IMR-90 (cell line): ENCODE results near the gene ABHD16A. TPM values are rescaled to one million over a fixed set of nuclear protein-coding genes. Genes with fewer than 3 reads are reported as not detected.

Experiments
- ATAC-seq: fragments of 200-7000 bp; cut with Tn5 transposase; 2 replicates; pipeline ENCODE4 v1.9.1; 2020; ENCODE audit warnings: low read depth, mild to moderate bottlenecking, moderate library complexity
- BruUV-seq: library from RNA; stranded (reverse); fragments of 400-500 nt; replicated peaks from 2 replicates; lab custom pipeline; 2021; lab: Mats Ljungman, UMichigan
- CTCF ChIA-PET: fragments of 300-600 bp; formaldehyde crosslinking; extraction: SDS; loops from one replicate; lab custom pipeline; 2021; ENCODE audit warnings: antibody characterized with exemption; lab: Yijun Ruan, JAX
- POLR2A ChIA-PET: fragments of 300-600 bp; sonication (Branson Sonifier 250); formaldehyde crosslinking; loops from one replicate; lab custom pipeline; 2022; ENCODE audit warnings: antibody characterized with exemption; ENCODE audit not compliant: unreplicated experiment; lab: Charles Lee
- DNase-seq: peaks from one replicate; pipeline ENCODE4 v3.0.0; 2013
- H2AFZ ChIP-seq: replicated peaks from 2 replicates; pipeline ENCODE3; 2013; ENCODE audit warnings: low read length, mild to moderate bottlenecking; ENCODE audit not compliant: poor library complexity
- H2AK5ac ChIP-seq: 2 replicates; pipeline ENCODE4 v1.6.1; 2013; ENCODE audit warnings: low read depth, low read length, inconsistent platforms
- H2AK9ac ChIP-seq: replicated peaks from 2 replicates; pipeline ENCODE3; 2013; ENCODE audit warnings: mild to moderate bottlenecking, low read depth, low read length, moderate library complexity; ENCODE audit not compliant: poor library complexity
- H2BK120ac ChIP-seq: 2 replicates; pipeline ENCODE4 v1.6.1; 2013; ENCODE audit warnings: low read depth, low read length, inconsistent platforms
- H2BK15ac ChIP-seq: 3 replicates; pipeline ENCODE4 v1.6.1; 2013; ENCODE audit warnings: low read depth, low read length, inconsistent platforms
- H2BK20ac ChIP-seq: 2 replicates; pipeline ENCODE4 v1.6.1; 2013; ENCODE audit warnings: low read depth, mild to moderate bottlenecking, inconsistent platforms, low read length, moderate library complexity
- H2BK5ac ChIP-seq: 2 replicates; pipeline ENCODE4 v1.6.1; 2013; ENCODE audit warnings: mild to moderate bottlenecking, low read depth, low read length, inconsistent platforms; ENCODE audit not compliant: poor library complexity, severe bottlenecking
- H3K14ac ChIP-seq: replicated peaks from 2 replicates; pipeline ENCODE4 v1.6.1; 2013; ENCODE audit warnings: low read depth, low read length, inconsistent platforms
- H3K18ac ChIP-seq: 2 replicates; pipeline ENCODE4 v1.6.1; 2013; ENCODE audit warnings: low read depth, low read length, control low read depth
- H3K23ac ChIP-seq: 2 replicates; pipeline ENCODE4 v1.6.1; 2013; ENCODE audit warnings: low read depth, low read length, inconsistent platforms
- H3K27ac ChIP-seq: 2 replicates; pipeline ENCODE4 v1.5.1; 2013; ENCODE audit warnings: mild to moderate bottlenecking, control low read depth, low read length; ENCODE audit not compliant: insufficient read depth
- H3K27me3 ChIP-seq: 2 replicates; pipeline ENCODE4 v1.6.1; 2013; ENCODE audit warnings: low read length; ENCODE audit not compliant: control insufficient read depth, insufficient read depth
- H3K36me3 ChIP-seq: 2 replicates; pipeline ENCODE4 v1.6.1; 2013; ENCODE audit warnings: low read length, mixed read lengths; ENCODE audit not compliant: control insufficient read depth, insufficient read depth
- H3K4ac ChIP-seq: 2 replicates; pipeline ENCODE4 v1.6.1; 2013; ENCODE audit warnings: low read depth, low read length, inconsistent platforms
- H3K4me1 ChIP-seq: 2 replicates; pipeline ENCODE4 v1.6.1; 2013; ENCODE audit warnings: low read length, mixed read lengths; ENCODE audit not compliant: control insufficient read depth, insufficient read depth
- H3K4me2 ChIP-seq: 2 replicates; pipeline ENCODE4 v1.6.1; 2013; ENCODE audit warnings: low read depth, mild to moderate bottlenecking, control low read depth, low read length, moderate library complexity
- H3K4me3 ChIP-seq: 2 replicates; pipeline ENCODE4 v1.5.1; 2013; ENCODE audit warnings: low read depth, mild to moderate bottlenecking, control low read depth, low read length, moderate library complexity; ENCODE audit not compliant: insufficient read depth
- H3K56ac ChIP-seq: 2 replicates; pipeline ENCODE4 v1.6.1; 2013; ENCODE audit warnings: low read length, inconsistent platforms; ENCODE audit not compliant: insufficient read depth; ENCODE audit errors: extremely low read depth
- H3K79me1 ChIP-seq, 2 experiments: 2 replicates each; pipeline ENCODE4 v1.6.1; 2013; ENCODE audit warnings: low read length in 2 of 2, inconsistent platforms in 1 of 2, low read depth in 1 of 2
- H3K9ac ChIP-seq: 2 replicates; pipeline ENCODE4 v1.6.1; 2013; ENCODE audit warnings: low read depth, low read length, control low read depth
- H3K9me1 ChIP-seq: 2 replicates; pipeline ENCODE4 v1.6.1; 2013; ENCODE audit warnings: low read length, inconsistent platforms; ENCODE audit not compliant: insufficient read depth
- H3K9me3 ChIP-seq: 2 replicates; pipeline ENCODE4 v1.6.1; 2013; ENCODE audit warnings: low read length; ENCODE audit not compliant: control insufficient read depth, insufficient read depth
- H4K20me1 ChIP-seq: 2 replicates; pipeline ENCODE4 v1.6.1; 2013; ENCODE audit warnings: low read length, inconsistent platforms; ENCODE audit not compliant: insufficient read depth
- H4K5ac ChIP-seq: 2 replicates; pipeline ENCODE4 v1.6.1; 2013; ENCODE audit warnings: mild to moderate bottlenecking, low read depth, low read length, control low read depth
- H4K8ac ChIP-seq, 2 experiments: 2 replicates each; pipeline ENCODE4 v1.6.1; 2013; ENCODE audit warnings: low read depth in 2 of 2, low read length in 2 of 2, control low read depth in 1 of 2, inconsistent platforms in 1 of 2
- H4K91ac ChIP-seq: 2 replicates; pipeline ENCODE4 v1.6.1; 2013; ENCODE audit warnings: low read depth, low read length, inconsistent platforms; ENCODE audit not compliant: insufficient read depth
- BHLHE40 ChIP-seq: fragments of 150-350 bp; IDR thresholded peaks from 2 replicates; pipeline ENCODE4 v1.6.1; 2016; ENCODE audit warnings: mild to moderate bottlenecking, low read depth, low read length
- CEBPB ChIP-seq: IDR thresholded peaks from 2 replicates; pipeline ENCODE4 v1.6.1; 2012; ENCODE audit warnings: low read depth, low read length, improper control_type of control experiment
- CHD1 ChIP-seq: IDR thresholded peaks from 2 replicates; pipeline ENCODE4 v1.6.1; 2012; ENCODE audit warnings: low read depth, low read length, improper control_type of control experiment
- CTCF ChIP-seq: conservative IDR thresholded peaks from 2 replicates; pipeline ENCODE4 v1.5.1; 2012; ENCODE audit warnings: mild to moderate bottlenecking, low read depth, low read length, improper control_type of control experiment
- ELK1 ChIP-seq: fragments of 150-350 bp; IDR thresholded peaks from 2 replicates; pipeline ENCODE4 v1.6.1; 2016; ENCODE audit warnings: low read depth, mild to moderate bottlenecking, low read length, moderate library complexity, borderline replicate concordance
- FOS ChIP-seq: fragments of 150-350 bp; IDR thresholded peaks from 2 replicates; pipeline ENCODE4 v1.6.1; 2016; ENCODE audit warnings: low read depth, low read length
- MAFK ChIP-seq: IDR thresholded peaks from 2 replicates; pipeline ENCODE4 v1.6.1; 2012; ENCODE audit warnings: low read depth, low read length, improper control_type of control experiment
- MAZ ChIP-seq: IDR thresholded peaks from 2 replicates; pipeline ENCODE4 v1.6.1; 2012; ENCODE audit warnings: low read depth, mild to moderate bottlenecking, low read length, improper control_type of control experiment, moderate library complexity, borderline replicate concordance
- MXI1 ChIP-seq: IDR thresholded peaks from 2 replicates; pipeline ENCODE4 v1.6.1; 2012; ENCODE audit warnings: low read depth, mild to moderate bottlenecking, low read length, moderate library complexity, borderline replicate concordance
- NFE2L2 ChIP-seq: fragments of 150-350 bp; IDR thresholded peaks from 2 replicates; pipeline ENCODE4 v1.6.1; 2016; ENCODE audit warnings: low read depth, mild to moderate bottlenecking, low read length
- POLR2A ChIP-seq: IDR thresholded peaks from 2 replicates; pipeline ENCODE4 v1.6.1; 2012; ENCODE audit warnings: mild to moderate bottlenecking, low read depth, low read length
- RAD21 ChIP-seq: IDR thresholded peaks from 2 replicates; pipeline ENCODE4 v1.6.1; 2012; ENCODE audit warnings: low read length, improper control_type of control experiment
- RCOR1 ChIP-seq: IDR thresholded peaks from 2 replicates; pipeline ENCODE4 v1.6.1; 2012; ENCODE audit warnings: mild to moderate bottlenecking, low read length, improper control_type of control experiment; ENCODE audit not compliant: insufficient replicate concordance
- RFX5 ChIP-seq: IDR thresholded peaks from 2 replicates; pipeline ENCODE4 v1.8.0; 2012; ENCODE audit warnings: low read depth, mild to moderate bottlenecking, low read length, moderate library complexity
- SMC3 ChIP-seq: fragments of 150-350 bp; IDR thresholded peaks from 2 replicates; pipeline ENCODE4 v1.6.1; 2016; ENCODE audit warnings: low read depth, mild to moderate bottlenecking, antibody characterized with exemption, low read length, moderate library complexity
- USF2 ChIP-seq: fragments of 150-350 bp; IDR thresholded peaks from 2 replicates; pipeline ENCODE4 v1.6.1; 2017; ENCODE audit warnings: mild to moderate bottlenecking, antibody characterized with exemption, low read length, low read depth
- WGBS, 2 experiments: methylation state at CpG; one replicate each; pipeline versions ENCODE4 v1.1.5 to v1.1.7; 2013; ENCODE audit warnings: missing lambda C conversion rate in 2 of 2; ENCODE audit not compliant: insufficient read length in 1 of 2; ENCODE audit errors: extremely low coverage in 2 of 2; 5-methylcytosine and 5-hydroxymethylcytosine counted together
- dilution Hi-C: fragments of 300-500 bp; cut with HindIII; formaldehyde crosslinking; loops from one replicate; pipeline ENCODE4 v1.14.3; 2018; ENCODE audit warnings: low sequenced_read_pairs; ENCODE audit not compliant: unreplicated experiment
- in situ Hi-C: fragments of 300-500 bp; cut with MboI; formaldehyde crosslinking; loops from 3 replicates; pipeline ENCODE4 v1.14.3; 2019; ENCODE audit warnings: low sequenced_read_pairs, inconsistent platforms, mixed read lengths
- intact Hi-C: fragments of 100-400 bp; cut with micrococcal nuclease; formaldehyde crosslinking; loops from 2 replicates; pipeline ENCODE4 v1.10.0; 2022
- polyA plus RNA-seq, 3 experiments: library from polyadenylated mRNA; depleted of rRNA; stranded (reverse); fragments of >200 nt; gene quantifications; 2 replicates each; pipeline ENCODE4 v1.2.3, GENCODE V29; 2012; ENCODE audit warnings: low replicate concordance in 1 of 3
- total RNA-seq: library from RNA; depleted of rRNA; stranded (reverse); fragments of >200 nt; gene quantifications from 2 replicates; pipeline ENCODE4 v1.2.3, GENCODE V29; 2012

ABHD16A gene
- total and polyA plus RNA-seq, 2 of the 4 experiments (the other 2 are of a cell fraction), result 31.5 to 35.1 TPM

- in situ Hi-C loops (no loop called here), dilution Hi-C loops (no loop called here), intact Hi-C loops (no loop called here)
- no peak overlapping the region for H3K4ac ChIP-seq
- no peaks in the 10 kb centered on the region for H3K9me3 ChIP-seq
- no TSS peak for BruUV-seq
- no peak overlapping the region for H3K18ac ChIP-seq
- no CpG with 5 or more reads among the region's 6 CpGs for WGBS, 2 experiments
- no peak overlapping the region for H2AK5ac ChIP-seq
- no peaks in the 10 kb centered on the region for H4K20me1 ChIP-seq
- no peak overlapping the region for H3K14ac ChIP-seq
- H4K91ac ChIP-seq, result no peak overlapping the region
- no peak overlapping the region for H3K56ac ChIP-seq
- H2AK9ac ChIP-seq, result no peak overlapping the region
- H4K8ac ChIP-seq, result no peak overlapping the region
- no peak overlapping the region for H2BK20ac ChIP-seq
- ChIA-PET POLR2A (no interaction called here), CTCF (no interaction called here)
- no peak overlapping the region for H3K9ac ChIP-seq
- H3K27me3 ChIP-seq, result no peaks in the 10 kb centered on the region
- no peak overlapping the region for H3K23ac ChIP-seq
- H3K36me3 ChIP-seq, result peaks cover 80% of the 10 kb centered on the region
- H3K4me3 ChIP-seq, result no peak overlapping the region
- ATAC-seq (no peak), DNase-seq (no peak)
- no peaks in the 10 kb centered on the region for H3K9me1 ChIP-seq
- H3K27ac ChIP-seq, result no peak overlapping the region
- no peak overlapping the region for H3K4me2 ChIP-seq
- H2BK15ac ChIP-seq, result no peak overlapping the region
- no peak overlapping the region for H4K5ac ChIP-seq
- H2BK5ac ChIP-seq, result no peak overlapping the region
- peaks cover 4 to 6% of the 10 kb centered on the region in 2 experiments; a peak in 2 of 4 replicates for H3K79me1 ChIP-seq
- no peak overlapping the region for H2AFZ ChIP-seq
- H2BK120ac ChIP-seq, result no peak overlapping the region
- no peaks in the 10 kb centered on the region for H3K4me1 ChIP-seq
- TF ChIP-seq RCOR1 (no peak), NFE2L2 (no peak), RAD21 (no peak), POLR2A (no peak), CTCF (no peak), CEBPB (no peak), MXI1 (no peak), MAFK (no peak), BHLHE40 (no peak), ELK1 (no peak), CHD1 (no peak), FOS (no peak), USF2 (no peak), MAZ (no peak), RFX5 (no peak), SMC3 (no peak)
Measured at GRCh38 chr6:31691078-31691463, 12.1 kb downstream of the ABHD16A start.
